OCI-LY7 (cell line): ENCODE results near the gene NFIA. TPM values are rescaled to one million over a fixed set of nuclear protein-coding genes. Genes with fewer than 3 reads are reported as not detected.

Experiments used
- BruUV-seq: library from RNA; stranded (reverse); fragments of 400-500 nt; replicated peaks from 2 replicates; lab custom pipeline; 2021; lab: Mats Ljungman, UMichigan
- CTCF ChIA-PET: fragments of 300-600 bp; sonication (Branson Sonifier 250); formaldehyde crosslinking; loops from one replicate; lab custom pipeline; 2022; ENCODE audit warnings: antibody characterized with exemption; ENCODE audit not compliant: unreplicated experiment; lab: Charles Lee
- POLR2A ChIA-PET: fragments of 300-600 bp; sonication (Branson Sonifier 250); formaldehyde crosslinking; loops from one replicate; lab custom pipeline; 2022; ENCODE audit warnings: antibody characterized with exemption; lab: Charles Lee
- DNase-seq: peaks from one replicate; pipeline ENCODE4 v3.0.0-alpha.2; 2015; ENCODE audit warnings: low spot score
- H2AFZ ChIP-seq: fragments of 200-600 bp; sonication (generic), shearing (Covaris generic); 2 replicates; pipeline ENCODE4 v1.6.1; 2014; ENCODE audit warnings: mild to moderate bottlenecking, antibody characterized with exemption, low read length, moderate library complexity
- H3K27ac ChIP-seq: fragments of 200-600 bp; sonication (generic); 2 replicates; pipeline ENCODE4 v1.5.1; 2014; ENCODE audit warnings: mixed run types, low read depth, mild to moderate bottlenecking, moderate library complexity, low read length, inconsistent platforms; ENCODE audit not compliant: poor library complexity, severe bottlenecking
- H3K36me3 ChIP-seq: fragments of 200-600 bp; sonication (generic); 2 replicates; pipeline ENCODE4 v1.6.1; 2014; ENCODE audit warnings: mild to moderate bottlenecking, antibody characterized with exemption, low read length, moderate library complexity, mixed read lengths; ENCODE audit not compliant: insufficient read depth
- H3K4me1 ChIP-seq: fragments of 200-600 bp; sonication (generic); 2 replicates; pipeline ENCODE4 v1.5.1; 2014; ENCODE audit warnings: mild to moderate bottlenecking, low read length; ENCODE audit not compliant: insufficient read depth, poor library complexity, severe bottlenecking
- H3K4me2 ChIP-seq: fragments of 200-600 bp; sonication (generic); 2 replicates; pipeline ENCODE4 v1.6.1; 2014; ENCODE audit warnings: mild to moderate bottlenecking, low read length
- H3K4me3 ChIP-seq: fragments of 200-600 bp; sonication (generic); 2 replicates; pipeline ENCODE4 v1.5.1; 2014; ENCODE audit warnings: mild to moderate bottlenecking, low read depth, low read length; ENCODE audit not compliant: poor library complexity, severe bottlenecking
- H3K79me2 ChIP-seq: fragments of 200-600 bp; sonication (generic); 2 replicates; pipeline ENCODE4 v1.6.1; 2016; ENCODE audit warnings: low read depth, mild to moderate bottlenecking, low read length, moderate library complexity, mixed read lengths; ENCODE audit not compliant: insufficient read depth
- H3K9me2 ChIP-seq: fragments of 200-600 bp; sonication (generic); 2 replicates; pipeline ENCODE4 v1.6.1; 2016; ENCODE audit warnings: mild to moderate bottlenecking, low read length, mixed read lengths; ENCODE audit not compliant: insufficient read depth
- H3K9me3 ChIP-seq: fragments of 200-600 bp; sonication (generic); 2 replicates; pipeline ENCODE4 v1.6.1; 2014; ENCODE audit warnings: mild to moderate bottlenecking, mixed run types, low read length, mixed read lengths
- H4K20me1 ChIP-seq: fragments of 200-600 bp; sonication (generic); 2 replicates; pipeline ENCODE4 v1.6.1; 2014; ENCODE audit warnings: mild to moderate bottlenecking, antibody characterized with exemption, low read length, moderate library complexity, mixed read lengths; ENCODE audit not compliant: insufficient read depth
- CTCF ChIP-seq: fragments of 200-600 bp; sonication (generic); conservative IDR thresholded peaks from 2 replicates; pipeline ENCODE4 v1.5.1; 2014; ENCODE audit warnings: mild to moderate bottlenecking, antibody characterized with exemption, low read length, moderate library complexity, mixed read lengths
- EZH2phosphoT487 ChIP-seq: fragments of 200-600 bp; sonication (generic); IDR thresholded peaks from 2 replicates; pipeline ENCODE4 v1.6.1; 2018; ENCODE audit warnings: low read depth, borderline replicate concordance, mild to moderate bottlenecking, mixed run types, antibody characterized with exemption, low read length, moderate library complexity, mixed read lengths
- intact Hi-C: fragments of 100-400 bp; cut with micrococcal nuclease; formaldehyde crosslinking; loops from one replicate; pipeline ENCODE4 v1.10.0; 2022; ENCODE audit not compliant: unreplicated experiment
- total RNA-seq, 2 experiments: library from RNA; depleted of rRNA in 1 of 2; stranded (reverse); fragments of >200 nt in 1 of 2; shearing (Covaris generic) in 1 of 2; gene quantifications; 2 replicates each; pipeline ENCODE4 v1.2.3, GENCODE V29; 2014 to 2022

NFIA gene
- total RNA-seq, 2 experiments from 2014 or later: 2.8 to 18.8 TPM

- no peak overlapping the region for H3K4me2 ChIP-seq
- H3K4me1 ChIP-seq: no peaks in the 10 kb centered on the region
- intact Hi-C loops: no loop called here
- CTCF ChIA-PET: no interaction called here
- H4K20me1 ChIP-seq: peaks cover 7% of the 10 kb centered on the region; the same call in 1 of the 2 replicates
- no peak overlapping the region for H2AFZ ChIP-seq
- no peaks in the 10 kb centered on the region for H3K36me3 ChIP-seq
- H3K79me2 ChIP-seq: no peaks in the 10 kb centered on the region
- no peaks in the 10 kb centered on the region for H3K9me3 ChIP-seq
- no peaks in the 10 kb centered on the region for H3K9me2 ChIP-seq
- no peak for DNase-seq
- BruUV-seq: no TSS peak
- TF ChIP-seq CTCF: no peak
- TF ChIP-seq EZH2phosphoT487: no peak
- POLR2A ChIA-PET: interaction anchor here (0.7 to 0.9 kb wide), 2 partner anchors 185 to 325 kb away, joined by 3 read pairs; no protein-coding TSS in a partner anchor
- H3K4me3 ChIP-seq: no peak overlapping the region
- no peak overlapping the region for H3K27ac ChIP-seq
Measured at GRCh38 chr1:61094677-61095469, 12.5 kb downstream of the NFIA start.

- Histone ChIP-seq H3K4me3 (no peak overlapping the region), H2AFZ (no peak overlapping the region), H3K4me1 (no peaks in the 10 kb centered on the region), H3K36me3 (no peaks in the 10 kb centered on the region), H3K4me2 (no peak overlapping the region), H3K9me3 (no peaks in the 10 kb centered on the region), H4K20me1 (peaks cover 7% of the 10 kb centered on the region; the same call in 1 of the 2 replicates), H3K27ac (no peak overlapping the region), H3K9me2 (no peaks in the 10 kb centered on the region), H3K79me2 (no peaks in the 10 kb centered on the region)
- CTCF ChIA-PET: no interaction called here
- POLR2A ChIA-PET: interaction anchor here (1.3 kb wide), 1 partner anchor 9 kb away, joined by 3 read pairs; no protein-coding TSS in a partner anchor
- TF ChIP-seq EZH2phosphoT487 (no peak), CTCF (no peak)
- BruUV-seq: no TSS peak
- no peak for DNase-seq
- intact Hi-C loops: no loop called here
Measured at GRCh38 chr1:61095470-61095812, 13.1 kb downstream of the NFIA start.

GRCh38 chr1:61097317-61097716 lies 15.0 kb downstream of the NFIA start:
- H3K9me3 ChIP-seq: no peaks in the 10 kb centered on the region
- POLR2A ChIA-PET: interaction anchor here (0.5 to 1.0 kb wide), 4 partner anchors 18 to 355 kb away, joined by 3 to 4 read pairs (median 3); no protein-coding TSS in a partner anchor
- CTCF ChIA-PET: no interaction called here
- H3K4me3 ChIP-seq: no peak overlapping the region
- no peak overlapping the region for H3K4me2 ChIP-seq
- no peak for DNase-seq
- H3K4me1 ChIP-seq: no peaks in the 10 kb centered on the region
- no peaks in the 10 kb centered on the region for H3K9me2 ChIP-seq
- no peaks in the 10 kb centered on the region for H3K79me2 ChIP-seq
- no TSS peak for BruUV-seq
- H4K20me1 ChIP-seq: peaks cover 7% of the 10 kb centered on the region; the same call in 1 of the 2 replicates
- H3K36me3 ChIP-seq: no peaks in the 10 kb centered on the region
- no peak overlapping the region for H2AFZ ChIP-seq
- TF ChIP-seq EZH2phosphoT487: no peak
- no peak for TF ChIP-seq CTCF
- intact Hi-C loops: no loop called here
- no peak overlapping the region for H3K27ac ChIP-seq
